Fibroblast of lung (primary cell): ENCODE results near the gene FMNL2.

ENCODE experiments used
- EZH2 ChIP-seq: IDR thresholded peaks from 2 replicates; pipeline ENCODE4 v1.5.1; 2012; ENCODE audit warnings: low read length, control low read depth, mild to moderate bottlenecking; ENCODE audit errors: missing control alignments
- TF ChIP-seq, protein P1 (sequence below), 2 donors: IDR thresholded peaks in 1 of 2; conservative IDR thresholded peaks in 1 of 2; 1 replicate in 1 of 2; 2 replicates in 1 of 2; pipeline ENCODE4 v1.5.1; 2011 to 2012; ENCODE audit warnings: low read length in 2 of 2, control low read depth in 1 of 2, inconsistent platforms in 1 of 2, low read depth in 1 of 2, mild to moderate bottlenecking in 1 of 2

DNA sequence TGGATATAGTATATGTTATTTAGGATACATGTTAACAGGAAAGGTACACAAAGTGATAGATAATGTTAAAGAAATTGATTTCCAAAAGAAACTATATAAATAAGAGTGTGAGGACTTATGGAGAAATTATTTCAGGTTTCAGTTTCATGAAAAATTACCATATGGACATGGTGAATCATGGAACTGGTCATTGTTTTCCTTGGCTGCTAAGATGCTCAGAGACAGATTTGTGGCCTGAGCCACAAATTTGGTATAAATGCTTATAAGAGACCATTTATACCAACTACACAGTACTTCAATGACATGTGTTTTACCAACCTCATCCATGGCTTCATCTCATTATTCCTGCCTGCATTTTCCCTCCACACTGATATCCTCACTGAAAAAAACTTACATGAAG lies 188.1 kb downstream of the FMNL2 start:
- no peak for TF ChIP-seq EZH2
- TF ChIP-seq, protein P1, sequence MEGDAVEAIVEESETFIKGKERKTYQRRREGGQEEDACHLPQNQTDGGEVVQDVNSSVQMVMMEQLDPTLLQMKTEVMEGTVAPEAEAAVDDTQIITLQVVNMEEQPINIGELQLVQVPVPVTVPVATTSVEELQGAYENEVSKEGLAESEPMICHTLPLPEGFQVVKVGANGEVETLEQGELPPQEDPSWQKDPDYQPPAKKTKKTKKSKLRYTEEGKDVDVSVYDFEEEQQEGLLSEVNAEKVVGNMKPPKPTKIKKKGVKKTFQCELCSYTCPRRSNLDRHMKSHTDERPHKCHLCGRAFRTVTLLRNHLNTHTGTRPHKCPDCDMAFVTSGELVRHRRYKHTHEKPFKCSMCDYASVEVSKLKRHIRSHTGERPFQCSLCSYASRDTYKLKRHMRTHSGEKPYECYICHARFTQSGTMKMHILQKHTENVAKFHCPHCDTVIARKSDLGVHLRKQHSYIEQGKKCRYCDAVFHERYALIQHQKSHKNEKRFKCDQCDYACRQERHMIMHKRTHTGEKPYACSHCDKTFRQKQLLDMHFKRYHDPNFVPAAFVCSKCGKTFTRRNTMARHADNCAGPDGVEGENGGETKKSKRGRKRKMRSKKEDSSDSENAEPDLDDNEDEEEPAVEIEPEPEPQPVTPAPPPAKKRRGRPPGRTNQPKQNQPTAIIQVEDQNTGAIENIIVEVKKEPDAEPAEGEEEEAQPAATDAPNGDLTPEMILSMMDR (conservative IDR thresholded peaks at IDR 0.05 in 1 of 2, IDR thresholded peaks at IDR 0.05 in 1 of 2; ENCODE audit: low read depth in 1 of 2, low read length in 2 of 2), result no peak
